HepG2 (cell line): ENCODE data around the gene PXYLP1. TPM values are rescaled to one million over a fixed set of nuclear protein-coding genes. Genes with fewer than 3 reads are reported as not detected.

Experiments
- ATAC-seq: fragments of 200-7000 bp; cut with Tn5 transposase; 3 replicates; pipeline ENCODE4 v1.9.1; 2020; ENCODE audit warnings: mild to moderate bottlenecking, moderate library complexity
- BruUV-seq: library from RNA; stranded (reverse); fragments of 400-500 nt; replicated peaks from 2 replicates; lab custom pipeline; 2021; lab: Mats Ljungman, UMichigan
- CTCF ChIA-PET: fragments of 300-600 bp; formaldehyde crosslinking; extraction: SDS; loops from one replicate; lab custom pipeline; 2021; ENCODE audit warnings: low total read pairs, inconsistent platforms, low intra/inter-chr PET ratio; lab: Yijun Ruan, JAX
- POLR2A ChIA-PET: fragments of 350-600 bp; sonication (Branson Sonifier 250); formaldehyde crosslinking; loops from one replicate; lab custom pipeline; 2020; ENCODE audit warnings: antibody characterized with exemption, inconsistent platforms; lab: Yijun Ruan, JAX
- DNase-seq: peaks from one replicate; pipeline ENCODE4 v3.0.0-alpha.2; 2015; ENCODE audit warnings: low spot score
- FAIRE-seq: peaks from 3 replicates; lab custom pipeline; 2011; peaks lifted over from hg19 to GRCh38; lab: Jason Lieb, UNC
- H2AFZ ChIP-seq: one replicate; pipeline ENCODE4 v1.6.1; 2011; ENCODE audit warnings: low read length, inconsistent platforms
- H3K27ac ChIP-seq: fragments of 300-600 bp; 3 replicates; pipeline ENCODE4 v1.8.0; 2011; ENCODE audit warnings: mixed run types, mild to moderate bottlenecking, mixed read lengths, low read length, inconsistent platforms; ENCODE audit not compliant: insufficient read depth; ENCODE audit errors: extremely low read length
- H3K27me3 ChIP-seq, 2 experiments: fragments of 200-600 bp in 1 of 2; 2 replicates in 1 of 2; 3 replicates in 1 of 2; pipeline versions ENCODE4 v1.6.0 to v1.8.0; 2011; ENCODE audit warnings: low read length in 2 of 2, mild to moderate bottlenecking in 2 of 2, moderate library complexity in 2 of 2, inconsistent platforms in 1 of 2; ENCODE audit not compliant: insufficient read depth in 2 of 2, control insufficient read depth in 1 of 2
- H3K36me3 ChIP-seq, 2 experiments: fragments of 200-600 bp in 1 of 2; replicated peaks in 1 of 2; 2 replicates in 1 of 2; 3 replicates in 1 of 2; pipeline versions ENCODE4 v1.5.1 to v1.8.0; 2011; ENCODE audit warnings: low read length in 2 of 2, inconsistent platforms in 1 of 2; ENCODE audit not compliant: insufficient read depth in 2 of 2, control insufficient read depth in 1 of 2
- H3K4me1 ChIP-seq: 2 replicates; pipeline ENCODE4 v1.5.1; 2012; ENCODE audit warnings: low read length, inconsistent platforms; ENCODE audit not compliant: insufficient read depth
- H3K4me2 ChIP-seq: 2 replicates; pipeline ENCODE4 v1.6.0; 2011; ENCODE audit warnings: low read depth, low read length, inconsistent platforms
- H3K4me3 ChIP-seq, 3 experiments: fragments of 200-600 bp in 1 of 3; sonication (generic), shearing (Covaris generic) in 1 of 3; replicated peaks in 1 of 3; 2 replicates each; pipeline ENCODE4 v1.5.1; 2011 to 2016; ENCODE audit warnings: low read length in 3 of 3, inconsistent platforms in 2 of 3, low read depth in 2 of 3, mild to moderate bottlenecking in 2 of 3, control low read depth in 1 of 3, mixed read lengths in 1 of 3; ENCODE audit not compliant: insufficient read depth in 1 of 3
- H3K79me2 ChIP-seq: one replicate; pipeline ENCODE4 v1.6.1; 2011; ENCODE audit warnings: low read length, inconsistent platforms; ENCODE audit not compliant: insufficient read depth
- H3K9ac ChIP-seq: 2 replicates; pipeline ENCODE4 v1.6.0; 2011; ENCODE audit warnings: mild to moderate bottlenecking, low read depth, low read length, inconsistent platforms; ENCODE audit not compliant: insufficient read depth
- H3K9me3 ChIP-seq: 2 replicates; pipeline ENCODE4 v1.5.1; 2012; ENCODE audit warnings: mild to moderate bottlenecking, low read length
- H4K20me1 ChIP-seq: 2 replicates; pipeline ENCODE4 v1.6.0; 2011; ENCODE audit warnings: inconsistent platforms, mild to moderate bottlenecking, low read length, moderate library complexity; ENCODE audit not compliant: insufficient read depth
- FOXK2 ChIP-seq: fragments of 450-650 bp; IDR thresholded peaks from 2 replicates; pipeline ENCODE4 v1.6.1; 2016
- NR3C1 ChIP-seq: sonication (generic); formaldehyde crosslinking; IDR thresholded peaks from 2 replicates; pipeline ENCODE4 v1.4.0; 2020; ENCODE audit warnings: missing genetic modification reagents
- WGBS: methylation state at CpG from one replicate; pipeline ENCODE4 v1.1.6; 2017; ENCODE audit warnings: low lambda C conversion rate; 5-methylcytosine and 5-hydroxymethylcytosine counted together
- in situ Hi-C: cut with HindIII; loops from 2 replicates; pipeline ENCODE4 v1.10.0; 2017; ENCODE audit warnings: low pct_unique_long_range_greater_than_20kb; ENCODE audit not compliant: extremely low pct_ligation_motif_present
- intact Hi-C: fragments of 100-400 bp; cut with micrococcal nuclease; formaldehyde crosslinking; loops from one replicate; pipeline ENCODE4 v1.10.0; 2022; ENCODE audit not compliant: unreplicated experiment
- polyA plus RNA-seq, 8 experiments: library from polyadenylated mRNA; depleted of rRNA in 3 of 8; stranded (reverse) in 7 of 8; unstranded in 1 of 8; fragments of >200 nt; fragmentation: Illumina TruSeq in 4 of 8; extraction: Trizol in 4 of 8; gene quantifications; 2 replicates each; pipeline versions ENCODE4 v1.2.1 to v1.2.3, GENCODE V29; 2011 to 2016; ENCODE audit warnings: low read depth in 4 of 8, missing spikeins in 1 of 8, mixed read lengths in 1 of 8; ENCODE audit not compliant: insufficient read depth in 1 of 8
- total RNA-seq, 5 experiments: library from RNA; depleted of rRNA; stranded (reverse); fragments of >200 nt; fragmentation: Illumina TruSeq; extraction: Trizol; gene quantifications; 2 replicates each; pipeline ENCODE4 v1.2.3, GENCODE V29; 2016; ENCODE audit warnings: low read depth in 1 of 5
- TF ChIP-seq, protein P1 (sequence below): IDR thresholded peaks from 2 replicates; pipeline ENCODE4 v1.6.1; 2016; ENCODE audit warnings: low read depth, missing genetic modification reagents, missing compliant biosample characterization

The PXYLP1 gene
- total and polyA plus RNA-seq, 2 of the 13 experiments (the other 11 are each of a cell fraction or from before 2014, with no cell fraction given) = 4.9 to 8.1 TPM

DNA sequence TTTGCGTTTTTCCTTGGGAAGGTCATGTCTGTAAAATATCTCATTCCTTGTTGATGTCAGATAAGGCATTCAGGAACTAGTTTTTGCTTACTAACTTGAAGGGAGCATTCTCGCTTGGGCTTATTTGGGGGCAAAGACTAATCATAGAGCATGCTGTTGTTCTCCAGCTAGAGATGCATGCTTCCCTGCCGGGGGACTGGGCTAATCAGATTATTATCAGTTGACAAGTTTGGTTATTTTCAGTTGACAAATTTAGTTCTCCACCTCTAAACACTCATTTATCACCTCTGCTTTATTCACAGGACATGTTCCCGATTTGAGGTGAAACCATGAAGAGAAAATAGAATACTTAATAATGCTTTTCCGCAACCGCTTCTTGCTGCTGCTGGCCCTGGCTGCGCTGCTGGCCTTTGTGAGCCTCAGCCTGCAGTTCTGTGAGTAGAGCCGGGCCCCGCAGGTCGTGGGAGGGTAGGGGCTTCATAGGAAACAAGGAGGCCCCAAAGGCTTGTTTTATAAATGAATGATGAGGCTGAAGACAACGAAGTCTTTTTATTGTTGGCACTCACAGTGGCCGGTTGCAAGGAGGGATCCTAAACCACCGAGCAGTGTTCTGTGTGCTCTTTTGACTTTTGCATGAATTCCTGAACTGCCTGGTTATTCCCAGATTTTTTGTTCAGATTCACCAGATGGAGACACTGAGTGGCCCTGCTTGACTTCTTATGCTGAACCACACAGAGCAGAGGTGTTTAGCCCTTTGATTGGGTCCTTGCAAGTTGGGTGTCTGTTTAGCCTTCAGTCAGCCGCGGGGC, 28.4 kb downstream of the PXYLP1 start:
- FAIRE-seq (no peak), ATAC-seq (no peak), DNase-seq (no peak)
- no peaks in the 10 kb centered on the region for H3K9me3 ChIP-seq
- no peaks in the 10 kb centered on the region for H3K79me2 ChIP-seq
- no peak overlapping the region for H3K27ac ChIP-seq
- H3K4me2 ChIP-seq = no peak overlapping the region
- intact Hi-C loops = no loop called here
- ChIA-PET CTCF (no interaction called here), POLR2A (no interaction called here)
- WGBS = 87% methylated on average over 15 of the region's 15 CpGs
- in situ Hi-C loops = no loop called here
- peaks cover 1 to 4% of the 10 kb centered on the region in 2 experiments; a peak in 1 of 5 replicates for H3K36me3 ChIP-seq
- TF ChIP-seq, protein P1, sequence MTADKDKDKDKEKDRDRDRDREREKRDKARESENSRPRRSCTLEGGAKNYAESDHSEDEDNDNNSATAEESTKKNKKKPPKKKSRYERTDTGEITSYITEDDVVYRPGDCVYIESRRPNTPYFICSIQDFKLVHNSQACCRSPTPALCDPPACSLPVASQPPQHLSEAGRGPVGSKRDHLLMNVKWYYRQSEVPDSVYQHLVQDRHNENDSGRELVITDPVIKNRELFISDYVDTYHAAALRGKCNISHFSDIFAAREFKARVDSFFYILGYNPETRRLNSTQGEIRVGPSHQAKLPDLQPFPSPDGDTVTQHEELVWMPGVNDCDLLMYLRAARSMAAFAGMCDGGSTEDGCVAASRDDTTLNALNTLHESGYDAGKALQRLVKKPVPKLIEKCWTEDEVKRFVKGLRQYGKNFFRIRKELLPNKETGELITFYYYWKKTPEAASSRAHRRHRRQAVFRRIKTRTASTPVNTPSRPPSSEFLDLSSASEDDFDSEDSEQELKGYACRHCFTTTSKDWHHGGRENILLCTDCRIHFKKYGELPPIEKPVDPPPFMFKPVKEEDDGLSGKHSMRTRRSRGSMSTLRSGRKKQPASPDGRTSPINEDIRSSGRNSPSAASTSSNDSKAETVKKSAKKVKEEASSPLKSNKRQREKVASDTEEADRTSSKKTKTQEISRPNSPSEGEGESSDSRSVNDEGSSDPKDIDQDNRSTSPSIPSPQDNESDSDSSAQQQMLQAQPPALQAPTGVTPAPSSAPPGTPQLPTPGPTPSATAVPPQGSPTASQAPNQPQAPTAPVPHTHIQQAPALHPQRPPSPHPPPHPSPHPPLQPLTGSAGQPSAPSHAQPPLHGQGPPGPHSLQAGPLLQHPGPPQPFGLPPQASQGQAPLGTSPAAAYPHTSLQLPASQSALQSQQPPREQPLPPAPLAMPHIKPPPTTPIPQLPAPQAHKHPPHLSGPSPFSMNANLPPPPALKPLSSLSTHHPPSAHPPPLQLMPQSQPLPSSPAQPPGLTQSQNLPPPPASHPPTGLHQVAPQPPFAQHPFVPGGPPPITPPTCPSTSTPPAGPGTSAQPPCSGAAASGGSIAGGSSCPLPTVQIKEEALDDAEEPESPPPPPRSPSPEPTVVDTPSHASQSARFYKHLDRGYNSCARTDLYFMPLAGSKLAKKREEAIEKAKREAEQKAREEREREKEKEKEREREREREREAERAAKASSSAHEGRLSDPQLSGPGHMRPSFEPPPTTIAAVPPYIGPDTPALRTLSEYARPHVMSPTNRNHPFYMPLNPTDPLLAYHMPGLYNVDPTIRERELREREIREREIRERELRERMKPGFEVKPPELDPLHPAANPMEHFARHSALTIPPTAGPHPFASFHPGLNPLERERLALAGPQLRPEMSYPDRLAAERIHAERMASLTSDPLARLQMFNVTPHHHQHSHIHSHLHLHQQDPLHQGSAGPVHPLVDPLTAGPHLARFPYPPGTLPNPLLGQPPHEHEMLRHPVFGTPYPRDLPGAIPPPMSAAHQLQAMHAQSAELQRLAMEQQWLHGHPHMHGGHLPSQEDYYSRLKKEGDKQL (CRISPR knock-in tag) = no peak
- TF ChIP-seq FOXK2 (no peak), NR3C1 (CRISPR knock-in tag) (no peak)
- no peaks in the 10 kb centered on the region for H4K20me1 ChIP-seq
- no peaks in the 10 kb centered on the region for H3K27me3 ChIP-seq
- H3K9ac ChIP-seq = no peak overlapping the region
- no peak overlapping the region for H2AFZ ChIP-seq
- H3K4me3 ChIP-seq = no peak overlapping the region
- no TSS peak for BruUV-seq
- no peaks in the 10 kb centered on the region for H3K4me1 ChIP-seq
